Uterus (tissue), 2 donors: ENCODE measurements around the gene CD47.

Experiments used
- CTCF ChIP-seq, 4 experiments: fragments of 200-600 bp in 2 of 4; fragments of 450-650 bp in 2 of 4; sonication (generic) in 2 of 4; IDR thresholded peaks; one replicate each; pipeline ENCODE4 v1.5.1; 2016 to 2019; ENCODE audit warnings: antibody characterized with exemption in 4 of 4, mild to moderate bottlenecking in 2 of 4, moderate library complexity in 1 of 4
- POLR2A ChIP-seq, 2 donors: fragments of 450-650 bp; IDR thresholded peaks; one replicate each; pipeline ENCODE4 v1.6.1; 2016; ENCODE audit warnings: antibody characterized with exemption in 2 of 2, mild to moderate bottlenecking in 1 of 2, moderate library complexity in 1 of 2

GRCh38 chr3:108125153-108125543 lies 34.3 kb upstream of the CD47 start:
- TF ChIP-seq CTCF (IDR thresholded peaks at IDR 0.05) (no peak), POLR2A (IDR thresholded peaks at IDR 0.05) (no peak)
